GM12891 (cell line): ENCODE measurements around the gene PNLDC1. TPM values are rescaled to one million over a fixed set of nuclear protein-coding genes. Genes with fewer than 3 reads are reported as not detected.
A peak's percentile ranks its signal among the peaks of the same experiment; 100 is the strongest.

Source experiments
- DNase-seq: peaks from one replicate; pipeline ENCODE4 v3.0.0; 2011; ENCODE audit warnings: low spot score; ENCODE audit not compliant: insufficient read length
- FAIRE-seq: peaks from 2 replicates; lab custom pipeline; 2011; peaks lifted over from hg19 to GRCh38; lab: Jason Lieb, UNC
- PAX5 ChIP-seq: IDR thresholded peaks from 2 replicates; pipeline ENCODE4 v1.6.1; 2011; ENCODE audit warnings: low read length, moderate library complexity, mild to moderate bottlenecking; ENCODE audit not compliant: insufficient read depth, severe bottlenecking
- POLR2A ChIP-seq: IDR thresholded peaks from 2 replicates; pipeline ENCODE4 v1.6.1; 2011; ENCODE audit warnings: low read depth, low read length, control low read depth
- POLR2AphosphoS5 ChIP-seq: IDR thresholded peaks from 2 replicates; pipeline ENCODE4 v1.6.1; 2011; ENCODE audit warnings: low read depth, low read length, control low read depth
- POU2F2 ChIP-seq: IDR thresholded peaks from 2 replicates; pipeline ENCODE4 v1.6.1; 2011; ENCODE audit warnings: low read depth, mild to moderate bottlenecking, control low read depth, low read length, moderate library complexity
- SPI1 ChIP-seq: IDR thresholded peaks from 2 replicates; pipeline ENCODE4 v1.6.1; 2011; ENCODE audit warnings: low read depth, low read length, control low read depth
- TAF1 ChIP-seq: IDR thresholded peaks from 2 replicates; pipeline ENCODE4 v1.6.1; 2011; ENCODE audit warnings: low read depth, low read length, control low read depth
- polyA plus RNA-seq: library from polyadenylated mRNA; unstranded; fragments of >200 nt; gene quantifications from one replicate; pipeline ENCODE4 v1.2.1, GENCODE V29; 2012; ENCODE audit warnings: low read depth, missing spikeins, inconsistent platforms; ENCODE audit not compliant: missing spikeins

Gene PNLDC1, protein sequence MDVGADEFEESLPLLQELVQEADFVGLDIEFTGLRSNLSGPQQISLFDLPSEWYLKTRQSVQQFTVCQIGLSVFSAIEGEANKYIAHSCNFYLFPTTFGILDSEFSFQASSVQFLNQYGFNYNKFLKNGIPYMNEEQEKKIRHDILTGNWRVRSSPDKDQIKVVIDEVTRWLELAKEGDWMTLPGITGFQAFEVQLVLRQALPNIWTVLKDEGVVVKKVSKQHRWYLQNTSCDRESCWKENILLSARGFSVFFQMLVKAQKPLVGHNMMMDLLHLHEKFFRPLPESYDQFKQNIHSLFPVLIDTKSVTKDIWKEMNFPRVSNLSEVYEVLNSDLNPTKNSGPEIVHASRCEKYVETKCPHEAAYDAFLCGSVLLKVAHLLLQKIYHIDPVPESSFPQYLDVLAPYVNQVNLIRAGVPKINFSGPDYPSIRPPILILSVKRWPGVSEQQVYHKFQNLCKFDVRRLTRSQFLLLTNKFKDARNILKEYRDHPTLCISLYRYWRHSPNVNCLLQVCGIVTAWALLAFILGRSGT
- polyA plus RNA-seq, result 0.06 TPM

DNA sequence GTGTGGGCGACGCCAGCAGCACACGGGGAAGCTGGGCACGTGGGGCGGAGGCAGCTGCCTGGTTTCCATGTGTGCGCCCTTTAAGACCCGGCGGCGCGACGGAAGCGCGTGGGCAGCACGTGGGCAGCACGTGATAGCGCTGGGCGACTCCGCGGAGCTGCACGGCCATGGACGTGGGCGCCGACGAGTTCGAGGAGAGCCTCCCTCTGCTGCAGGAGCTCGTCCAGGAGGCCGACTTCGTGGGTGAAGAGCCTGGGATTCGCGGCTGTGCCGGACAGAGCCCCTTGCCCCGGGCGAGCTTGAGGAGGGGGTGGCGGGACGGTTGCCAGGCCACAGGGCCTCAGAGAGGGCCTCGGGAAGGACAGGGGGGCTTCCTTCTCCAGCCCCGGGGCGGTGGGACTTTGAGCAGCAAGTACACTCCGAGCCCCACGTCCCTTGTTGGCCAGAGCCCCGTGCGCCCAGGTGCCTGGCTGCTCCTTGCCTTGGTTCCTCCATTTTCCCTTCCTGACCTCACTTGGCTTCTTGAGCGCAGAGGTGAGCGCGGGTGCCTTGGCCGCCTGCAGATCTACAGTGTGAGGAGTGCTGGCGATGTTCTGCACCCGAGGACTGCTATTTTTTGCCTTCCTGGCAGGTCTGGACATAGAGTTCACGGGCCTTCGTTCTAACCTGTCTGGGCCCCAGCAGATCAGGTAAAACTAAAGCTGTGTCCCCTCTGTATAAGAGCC lies at the start of gene PNLDC1:
Gene PNLDC1, plus strand, starts transcription at position 136 of the 725 bp plus-strand sequence. Its CDS starts 32 bp downstream, at position 168.
- no peak for TF ChIP-seq POLR2AphosphoS5
- no peak for TF ChIP-seq TAF1
- TF ChIP-seq SPI1, result no peak
- no peak for TF ChIP-seq POLR2A
- FAIRE-seq (no peak), DNase-seq (no peak)

DNA sequence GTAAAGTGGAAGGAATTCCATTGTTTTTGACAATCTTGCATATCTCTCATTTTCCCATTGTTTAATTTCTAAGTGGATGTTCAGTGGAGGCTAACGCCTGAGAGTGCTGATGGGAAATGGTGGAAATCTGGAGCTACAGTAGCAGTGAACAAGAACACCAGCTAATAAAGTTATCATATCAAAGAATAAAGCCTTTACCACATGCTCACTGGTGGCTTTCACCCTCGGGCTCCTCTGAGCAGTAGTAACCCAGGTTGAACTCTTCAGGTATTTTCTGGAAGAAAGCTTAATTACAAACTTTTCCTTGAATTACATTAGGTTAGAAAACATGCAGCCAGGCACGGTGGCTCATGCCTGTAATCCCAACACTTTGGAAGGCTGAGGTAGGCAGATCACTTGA lies 48.6 kb upstream of the PNLDC1 start:
- FAIRE-seq (no peak), DNase-seq (no peak)
- no peak for TF ChIP-seq POU2F2
- TF ChIP-seq POLR2AphosphoS5, result no peak
- TF ChIP-seq SPI1, result no peak
- no peak for TF ChIP-seq PAX5
- no peak for TF ChIP-seq TAF1
- no peak for TF ChIP-seq POLR2A

DNA sequence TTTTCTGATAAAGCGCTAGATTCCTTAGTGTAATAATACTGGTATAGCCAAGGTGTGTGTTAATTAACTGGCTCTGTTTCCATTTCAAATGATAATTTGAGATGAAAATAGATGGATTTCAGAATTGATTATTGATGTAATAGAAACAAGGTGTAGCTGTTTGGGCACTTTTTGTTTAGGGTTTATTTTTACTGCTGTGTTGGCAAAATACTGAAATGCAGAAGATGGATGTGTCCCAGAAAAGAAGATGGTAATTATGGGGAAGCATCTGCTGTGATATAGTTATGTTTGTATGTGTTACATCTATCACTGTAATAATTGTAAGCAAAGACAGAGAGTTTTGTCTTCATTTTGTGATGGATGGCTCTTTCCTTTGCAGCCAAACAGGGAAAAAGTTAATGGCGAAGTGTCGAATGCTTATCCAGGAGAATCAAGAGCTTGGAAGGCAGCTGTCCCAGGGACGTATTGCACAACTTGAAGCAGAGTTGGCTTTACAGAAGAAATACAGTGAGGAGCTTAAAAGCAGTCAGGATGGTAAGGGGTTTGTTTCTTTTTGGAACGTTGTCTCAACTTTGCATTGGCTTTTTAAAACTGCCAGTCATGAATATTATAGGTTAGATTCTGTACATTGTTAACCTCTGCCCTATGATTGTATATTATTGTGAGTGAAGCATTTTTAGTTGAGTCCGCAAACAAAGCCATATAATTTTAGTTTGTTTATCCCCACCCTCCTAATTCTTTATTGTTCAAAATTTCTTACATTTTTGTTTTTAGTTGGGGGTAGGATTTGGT lies 46.8 kb upstream of the PNLDC1 start:
- FAIRE-seq (no peak), DNase-seq (no peak)
- TF ChIP-seq POLR2A (no peak), POU2F2 (no peak), TAF1 (no peak), POLR2AphosphoS5 (no peak; the same call in 1 of the 2 replicates), SPI1 (no peak), PAX5 (no peak)

DNA sequence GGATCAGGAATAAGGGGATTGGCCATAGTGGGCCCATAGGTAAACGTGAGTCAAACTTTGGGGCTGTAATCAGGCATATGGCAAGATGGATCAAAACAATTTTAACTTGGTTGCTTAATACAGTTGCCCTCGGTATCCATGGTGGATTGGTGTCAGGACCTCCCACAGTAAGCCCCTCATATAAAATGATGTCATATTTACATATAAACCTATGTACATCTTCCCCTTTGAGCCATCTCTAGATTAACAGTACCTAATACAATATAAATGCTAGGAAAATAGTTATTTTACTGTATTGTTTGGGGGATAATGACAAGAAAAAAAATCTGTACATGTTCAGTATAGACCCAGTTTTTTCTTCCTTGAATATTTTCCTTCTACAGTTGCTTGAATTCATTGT lies 45.7 kb upstream of the PNLDC1 start:
- DNase-seq, result no peak
- TF ChIP-seq POLR2A (no peak), TAF1 (no peak), POLR2AphosphoS5 (no peak), PAX5 (no peak), POU2F2 (no peak), SPI1 (no peak)
- no peak for FAIRE-seq

DNA sequence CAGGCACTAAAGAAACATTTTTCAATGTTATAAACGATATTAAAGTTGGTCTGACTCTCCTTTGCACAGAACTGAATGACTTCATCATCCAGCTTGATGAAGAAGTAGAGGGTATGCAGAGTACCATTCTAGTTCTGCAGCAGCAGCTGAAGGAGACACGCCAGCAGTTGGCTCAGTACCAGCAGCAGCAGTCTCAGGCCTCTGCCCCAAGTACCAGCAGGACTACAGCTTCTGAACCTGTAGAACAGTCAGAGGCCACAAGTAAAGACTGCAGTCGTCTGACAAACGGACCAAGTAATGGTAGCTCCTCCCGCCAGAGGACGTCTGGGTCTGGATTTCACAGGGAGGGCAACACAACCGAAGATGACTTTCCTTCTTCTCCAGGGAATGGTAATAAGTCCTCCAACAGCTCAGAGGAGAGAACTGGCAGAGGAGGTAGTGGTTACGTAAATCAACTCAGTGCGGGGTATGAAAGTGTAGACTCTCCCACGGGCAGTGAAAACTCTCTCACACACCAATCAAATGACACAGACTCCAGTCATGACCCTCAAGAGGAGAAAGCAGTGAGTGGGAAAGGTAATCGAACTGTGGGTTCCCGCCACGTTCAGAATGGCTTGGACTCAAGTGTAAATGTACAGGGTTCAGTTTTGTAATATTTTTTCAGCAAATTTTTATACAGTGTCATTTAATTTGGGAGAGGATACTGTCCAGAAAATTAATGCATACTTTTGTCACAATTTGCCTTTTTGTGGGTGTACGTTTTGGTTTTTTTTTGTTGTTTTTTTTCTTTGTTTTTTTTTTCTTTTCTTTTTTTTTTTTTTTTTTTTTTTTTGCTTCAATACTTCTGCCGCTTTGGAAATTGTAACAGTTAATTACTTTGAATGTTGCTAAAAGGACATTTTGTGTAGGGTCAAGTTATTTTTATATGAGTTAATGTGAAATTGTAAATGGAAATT lies 44.8 kb upstream of the PNLDC1 start:
- TF ChIP-seq PAX5, result no peak
- TF ChIP-seq POU2F2, result no peak
- peak; percentile 51; the same call in 1 of the 2 replicates for TF ChIP-seq POLR2AphosphoS5
- DNase-seq (no peak), FAIRE-seq (no peak)

DNA sequence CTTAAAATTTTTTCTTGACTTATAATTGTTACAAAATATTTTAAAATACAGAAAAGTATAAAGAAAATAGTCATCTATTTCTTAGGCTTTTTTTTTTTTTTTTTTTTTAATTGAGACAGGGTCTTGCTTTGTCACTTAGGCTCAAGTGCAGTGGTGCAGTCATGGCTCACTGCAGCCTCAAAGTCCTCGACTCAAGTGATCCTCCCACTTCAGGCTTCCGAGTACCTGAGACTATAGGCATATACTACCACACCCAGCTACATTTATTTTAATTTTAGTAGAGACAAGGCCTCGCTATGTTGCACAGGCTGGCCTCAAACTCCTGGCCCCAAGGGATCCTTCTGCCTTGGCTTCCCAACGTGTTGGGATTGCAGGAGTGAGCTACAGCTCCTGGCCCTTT lies 43.6 kb upstream of the PNLDC1 start:
- FAIRE-seq, result no peak
- DNase-seq, result no peak

DNA sequence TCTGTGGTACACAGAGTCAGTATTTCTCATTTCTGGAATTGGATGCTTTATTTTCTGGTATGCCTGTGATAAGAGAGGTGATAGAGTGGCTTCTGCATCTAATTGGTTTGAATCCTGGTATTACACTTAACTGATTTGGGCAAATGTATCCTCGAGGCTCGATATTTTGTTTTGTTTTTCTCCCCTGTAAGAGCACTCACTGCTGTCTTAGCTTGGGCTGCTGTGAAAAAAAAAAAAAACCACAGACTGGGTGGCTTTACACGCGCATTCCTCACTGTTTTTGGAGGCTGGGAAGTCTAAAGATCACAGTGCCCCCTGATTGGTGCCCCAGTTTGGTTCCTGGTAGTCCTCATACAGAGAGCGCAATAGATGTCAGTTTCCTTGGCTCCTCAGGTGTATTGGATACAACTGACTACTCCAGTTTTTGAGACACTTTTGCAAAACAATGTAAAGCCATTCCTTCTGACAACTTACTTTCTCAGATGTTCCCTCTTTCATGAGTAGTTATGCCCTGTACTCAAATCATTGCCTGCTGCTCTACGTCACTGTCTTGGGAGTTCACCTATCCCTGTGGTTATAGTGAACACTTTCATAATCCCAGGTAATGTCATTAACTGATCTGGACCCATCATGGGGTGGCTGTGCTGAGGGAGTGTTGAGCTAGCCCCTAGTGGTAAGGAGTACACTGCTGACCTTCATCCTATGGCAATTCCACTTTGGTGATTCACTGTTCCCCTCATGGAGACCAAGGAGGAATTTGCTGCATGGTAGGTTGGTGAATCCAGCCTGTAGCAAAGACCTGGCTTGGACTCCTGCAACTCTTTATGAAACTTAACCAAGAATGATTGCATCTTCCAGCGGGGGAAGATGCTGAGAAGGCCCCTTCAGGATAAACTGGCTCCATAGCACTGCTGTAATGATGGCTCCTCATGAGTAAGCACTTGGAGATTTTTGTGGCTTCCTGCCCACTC lies 41.8 kb upstream of the PNLDC1 start:
- TF ChIP-seq POLR2AphosphoS5 (peak; percentile 69; the same call in 1 of the 2 replicates), POU2F2 (no peak)
- DNase-seq (no peak), FAIRE-seq (peak; percentile 54)

More for the DNA sequence above, 43.6 kb upstream of the PNLDC1 start:
- TF ChIP-seq POLR2AphosphoS5 (no peak), TAF1 (no peak), SPI1 (no peak), POLR2A (no peak), POU2F2 (no peak), PAX5 (no peak)

DNA sequence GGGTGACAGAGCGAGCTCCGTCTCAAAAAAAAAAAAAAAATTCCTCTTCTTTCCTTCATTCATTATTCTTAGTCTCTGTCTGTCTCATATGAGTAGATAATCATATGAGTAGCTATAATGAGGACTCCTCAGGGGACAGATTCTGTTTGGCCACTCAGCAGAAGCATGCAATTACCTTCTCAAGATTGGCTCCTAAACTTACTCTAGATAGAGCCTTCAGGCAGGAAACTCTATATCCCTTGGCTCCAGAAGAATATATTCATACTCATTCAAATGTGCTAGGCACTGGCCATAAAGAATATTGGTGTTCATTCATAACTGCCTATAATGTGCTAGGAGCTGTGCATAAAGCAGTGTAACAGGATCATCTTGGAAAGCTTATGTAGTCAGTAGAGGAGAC lies 40.4 kb upstream of the PNLDC1 start:
- DNase-seq, result no peak
- no peak for FAIRE-seq
- TF ChIP-seq TAF1, result no peak
- TF ChIP-seq POU2F2, result no peak
- TF ChIP-seq PAX5, result no peak
